Panc1 (cell line): ENCODE measurements around the gene GNG7.

ENCODE experiments used
- CTCF ChIP-seq: fragments of 450-650 bp; IDR thresholded peaks from 2 replicates; pipeline ENCODE4 v1.5.1; 2017; ENCODE audit warnings: mild to moderate bottlenecking
- POLR2AphosphoS5 ChIP-seq: IDR thresholded peaks from 2 replicates; pipeline ENCODE4 v1.6.1; 2012; ENCODE audit warnings: mild to moderate bottlenecking, low read depth, low read length, moderate library complexity
- REST ChIP-seq, 2 experiments: IDR thresholded peaks; 2 replicates each; pipeline ENCODE4 v1.6.1; 2011 to 2012; ENCODE audit warnings: low read depth in 2 of 2, control low read depth in 1 of 2, low read length in 1 of 2, mild to moderate bottlenecking in 1 of 2, moderate library complexity in 1 of 2; ENCODE audit not compliant: insufficient read depth in 1 of 2

DNA sequence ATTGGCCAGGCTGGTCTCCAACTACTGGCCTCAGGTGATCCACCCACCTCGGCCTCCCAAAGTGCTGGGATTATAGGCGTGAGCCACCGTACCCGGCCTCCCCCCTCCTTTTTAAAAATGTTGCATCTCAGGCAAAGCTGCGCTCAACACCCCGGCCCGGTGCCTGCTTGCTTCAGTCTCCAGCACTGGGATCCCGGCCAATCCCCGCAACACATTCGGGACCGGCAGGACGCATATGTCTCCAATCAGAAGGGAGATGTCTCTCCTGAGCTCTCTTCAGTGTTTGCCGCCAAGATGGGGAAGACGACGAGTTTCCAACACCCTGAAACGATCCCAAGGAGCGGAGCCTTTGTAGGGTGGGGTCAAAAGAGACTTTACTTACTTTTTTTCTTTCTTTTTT lies 16.1 kb downstream of the GNG7 start:
- no peak for TF ChIP-seq CTCF
- no peak for TF ChIP-seq POLR2AphosphoS5
- TF ChIP-seq REST (IDR thresholded peaks at IDR 0.05; ENCODE audit: insufficient read depth in 1 of 2, low read depth in 2 of 2, low read length in 1 of 2), result no peak
